IMR-90 (cell line): ENCODE data around the gene IL1F10. TPM values are rescaled to one million over a fixed set of nuclear protein-coding genes. Genes with fewer than 3 reads are reported as not detected.

Experiments
- ATAC-seq: fragments of 200-7000 bp; cut with Tn5 transposase; 2 replicates; pipeline ENCODE4 v1.9.1; 2020; ENCODE audit warnings: low read depth, mild to moderate bottlenecking, moderate library complexity
- BruUV-seq: library from RNA; stranded (reverse); fragments of 400-500 nt; replicated peaks from 2 replicates; lab custom pipeline; 2021; lab: Mats Ljungman, UMichigan
- CTCF ChIA-PET: fragments of 300-600 bp; formaldehyde crosslinking; extraction: SDS; loops from one replicate; lab custom pipeline; 2021; ENCODE audit warnings: antibody characterized with exemption; lab: Yijun Ruan, JAX
- POLR2A ChIA-PET: fragments of 300-600 bp; sonication (Branson Sonifier 250); formaldehyde crosslinking; loops from one replicate; lab custom pipeline; 2022; ENCODE audit warnings: antibody characterized with exemption; ENCODE audit not compliant: unreplicated experiment; lab: Charles Lee
- DNase-seq: peaks from one replicate; pipeline ENCODE4 v3.0.0; 2013
- H2AFZ ChIP-seq: replicated peaks from 2 replicates; pipeline ENCODE3; 2013; ENCODE audit warnings: low read length, mild to moderate bottlenecking; ENCODE audit not compliant: poor library complexity
- H2AK5ac ChIP-seq: 2 replicates; pipeline ENCODE4 v1.6.1; 2013; ENCODE audit warnings: low read depth, low read length, inconsistent platforms
- H2AK9ac ChIP-seq: replicated peaks from 2 replicates; pipeline ENCODE3; 2013; ENCODE audit warnings: mild to moderate bottlenecking, low read depth, low read length, moderate library complexity; ENCODE audit not compliant: poor library complexity
- H2BK120ac ChIP-seq: 2 replicates; pipeline ENCODE4 v1.6.1; 2013; ENCODE audit warnings: low read depth, low read length, inconsistent platforms
- H2BK15ac ChIP-seq: 3 replicates; pipeline ENCODE4 v1.6.1; 2013; ENCODE audit warnings: low read depth, low read length, inconsistent platforms
- H2BK20ac ChIP-seq: 2 replicates; pipeline ENCODE4 v1.6.1; 2013; ENCODE audit warnings: low read depth, mild to moderate bottlenecking, inconsistent platforms, low read length, moderate library complexity
- H2BK5ac ChIP-seq: 2 replicates; pipeline ENCODE4 v1.6.1; 2013; ENCODE audit warnings: mild to moderate bottlenecking, low read depth, low read length, inconsistent platforms; ENCODE audit not compliant: poor library complexity, severe bottlenecking
- H3K14ac ChIP-seq: replicated peaks from 2 replicates; pipeline ENCODE4 v1.6.1; 2013; ENCODE audit warnings: low read depth, low read length, inconsistent platforms
- H3K18ac ChIP-seq: 2 replicates; pipeline ENCODE4 v1.6.1; 2013; ENCODE audit warnings: low read depth, low read length, control low read depth
- H3K23ac ChIP-seq: 2 replicates; pipeline ENCODE4 v1.6.1; 2013; ENCODE audit warnings: low read depth, low read length, inconsistent platforms
- H3K27ac ChIP-seq: 2 replicates; pipeline ENCODE4 v1.5.1; 2013; ENCODE audit warnings: mild to moderate bottlenecking, control low read depth, low read length; ENCODE audit not compliant: insufficient read depth
- H3K27me3 ChIP-seq: 2 replicates; pipeline ENCODE4 v1.6.1; 2013; ENCODE audit warnings: low read length; ENCODE audit not compliant: control insufficient read depth, insufficient read depth
- H3K36me3 ChIP-seq: 2 replicates; pipeline ENCODE4 v1.6.1; 2013; ENCODE audit warnings: low read length, mixed read lengths; ENCODE audit not compliant: control insufficient read depth, insufficient read depth
- H3K4ac ChIP-seq: 2 replicates; pipeline ENCODE4 v1.6.1; 2013; ENCODE audit warnings: low read depth, low read length, inconsistent platforms
- H3K4me1 ChIP-seq: 2 replicates; pipeline ENCODE4 v1.6.1; 2013; ENCODE audit warnings: low read length, mixed read lengths; ENCODE audit not compliant: control insufficient read depth, insufficient read depth
- H3K4me2 ChIP-seq: 2 replicates; pipeline ENCODE4 v1.6.1; 2013; ENCODE audit warnings: low read depth, mild to moderate bottlenecking, control low read depth, low read length, moderate library complexity
- H3K4me3 ChIP-seq: 2 replicates; pipeline ENCODE4 v1.5.1; 2013; ENCODE audit warnings: low read depth, mild to moderate bottlenecking, control low read depth, low read length, moderate library complexity; ENCODE audit not compliant: insufficient read depth
- H3K56ac ChIP-seq: 2 replicates; pipeline ENCODE4 v1.6.1; 2013; ENCODE audit warnings: low read length, inconsistent platforms; ENCODE audit not compliant: insufficient read depth; ENCODE audit errors: extremely low read depth
- H3K79me1 ChIP-seq, 2 experiments: 2 replicates each; pipeline ENCODE4 v1.6.1; 2013; ENCODE audit warnings: low read length in 2 of 2, inconsistent platforms in 1 of 2, low read depth in 1 of 2
- H3K9ac ChIP-seq: 2 replicates; pipeline ENCODE4 v1.6.1; 2013; ENCODE audit warnings: low read depth, low read length, control low read depth
- H3K9me1 ChIP-seq: 2 replicates; pipeline ENCODE4 v1.6.1; 2013; ENCODE audit warnings: low read length, inconsistent platforms; ENCODE audit not compliant: insufficient read depth
- H3K9me3 ChIP-seq: 2 replicates; pipeline ENCODE4 v1.6.1; 2013; ENCODE audit warnings: low read length; ENCODE audit not compliant: control insufficient read depth, insufficient read depth
- H4K20me1 ChIP-seq: 2 replicates; pipeline ENCODE4 v1.6.1; 2013; ENCODE audit warnings: low read length, inconsistent platforms; ENCODE audit not compliant: insufficient read depth
- H4K5ac ChIP-seq: 2 replicates; pipeline ENCODE4 v1.6.1; 2013; ENCODE audit warnings: mild to moderate bottlenecking, low read depth, low read length, control low read depth
- H4K8ac ChIP-seq, 2 experiments: 2 replicates each; pipeline ENCODE4 v1.6.1; 2013; ENCODE audit warnings: low read depth in 2 of 2, low read length in 2 of 2, control low read depth in 1 of 2, inconsistent platforms in 1 of 2
- H4K91ac ChIP-seq: 2 replicates; pipeline ENCODE4 v1.6.1; 2013; ENCODE audit warnings: low read depth, low read length, inconsistent platforms; ENCODE audit not compliant: insufficient read depth
- MXI1 ChIP-seq: IDR thresholded peaks from 2 replicates; pipeline ENCODE4 v1.6.1; 2012; ENCODE audit warnings: low read depth, mild to moderate bottlenecking, low read length, moderate library complexity, borderline replicate concordance
- NFE2L2 ChIP-seq: fragments of 150-350 bp; IDR thresholded peaks from 2 replicates; pipeline ENCODE4 v1.6.1; 2016; ENCODE audit warnings: low read depth, mild to moderate bottlenecking, low read length
- RCOR1 ChIP-seq: IDR thresholded peaks from 2 replicates; pipeline ENCODE4 v1.6.1; 2012; ENCODE audit warnings: mild to moderate bottlenecking, low read length, improper control_type of control experiment; ENCODE audit not compliant: insufficient replicate concordance
- WGBS, 2 experiments: methylation state at CpG; one replicate each; pipeline versions ENCODE4 v1.1.5 to v1.1.7; 2013; ENCODE audit warnings: missing lambda C conversion rate in 2 of 2; ENCODE audit not compliant: insufficient read length in 1 of 2; ENCODE audit errors: extremely low coverage in 2 of 2; 5-methylcytosine and 5-hydroxymethylcytosine counted together
- dilution Hi-C: fragments of 300-500 bp; cut with HindIII; formaldehyde crosslinking; loops from one replicate; pipeline ENCODE4 v1.14.3; 2018; ENCODE audit warnings: low sequenced_read_pairs; ENCODE audit not compliant: unreplicated experiment
- in situ Hi-C: fragments of 300-500 bp; cut with MboI; formaldehyde crosslinking; loops from 3 replicates; pipeline ENCODE4 v1.14.3; 2019; ENCODE audit warnings: low sequenced_read_pairs, inconsistent platforms, mixed read lengths
- intact Hi-C: fragments of 100-400 bp; cut with micrococcal nuclease; formaldehyde crosslinking; loops from 2 replicates; pipeline ENCODE4 v1.10.0; 2022
- polyA plus RNA-seq, 3 experiments: library from polyadenylated mRNA; depleted of rRNA; stranded (reverse); fragments of >200 nt; gene quantifications; 2 replicates each; pipeline ENCODE4 v1.2.3, GENCODE V29; 2012; ENCODE audit warnings: low replicate concordance in 1 of 3
- total RNA-seq: library from RNA; depleted of rRNA; stranded (reverse); fragments of >200 nt; gene quantifications from 2 replicates; pipeline ENCODE4 v1.2.3, GENCODE V29; 2012
- TF ChIP-seq, protein P1 (sequence below): fragments of 150-350 bp; IDR thresholded peaks from 2 replicates; pipeline ENCODE4 v1.6.1; 2017; ENCODE audit warnings: mild to moderate bottlenecking, antibody characterized with exemption, low read length, low read depth

The IL1F10 gene
- total and polyA plus RNA-seq, 2 of the 4 experiments (the other 2 are of a cell fraction) = not detected

DNA sequence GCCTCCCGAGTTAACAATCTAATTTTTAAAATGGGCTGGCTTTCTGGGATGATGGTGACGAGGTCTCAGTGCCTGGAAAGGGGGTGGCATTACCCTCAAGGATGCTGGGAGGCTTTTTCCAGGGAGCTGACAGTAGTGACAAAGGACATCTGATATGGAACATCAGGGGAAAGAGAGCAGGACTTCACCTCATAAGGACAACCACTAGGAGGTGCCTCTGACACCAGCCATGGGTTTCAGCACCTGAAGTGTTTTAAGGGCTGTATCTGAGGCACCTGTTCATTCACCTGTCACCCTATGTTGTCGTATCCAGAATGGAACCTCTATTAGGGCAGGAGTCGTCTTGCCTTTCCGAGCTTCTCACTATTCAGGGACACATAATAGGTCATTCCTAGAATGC is 25.9 kb upstream of the IL1F10 start:
- Histone ChIP-seq H2AK5ac (no peak overlapping the region), H3K4me3 (no peak overlapping the region), H3K36me3 (no peaks in the 10 kb centered on the region), H3K27me3 (peaks cover 8% of the 10 kb centered on the region), H3K4me1 (no peaks in the 10 kb centered on the region), H3K4ac (no peak overlapping the region), H2BK120ac (no peak overlapping the region), H3K56ac (no peak overlapping the region), H3K9me3 (no peaks in the 10 kb centered on the region), H3K9me1 (no peaks in the 10 kb centered on the region), H4K91ac (no peak overlapping the region), H2BK5ac (no peak overlapping the region), H3K79me1 (no peaks in the 10 kb centered on the region), H4K8ac (no peak overlapping the region), H2AK9ac (no peak overlapping the region), H3K18ac (no peak overlapping the region), H3K23ac (no peak overlapping the region), H3K14ac (no peak overlapping the region), H3K9ac (no peak overlapping the region), H3K27ac (no peak overlapping the region), H2BK15ac (no peak overlapping the region), H4K5ac (no peak overlapping the region), H4K20me1 (no peaks in the 10 kb centered on the region), H2AFZ (no peak overlapping the region), H3K4me2 (no peak overlapping the region), H2BK20ac (no peak overlapping the region)
- dilution Hi-C loops = no loop called here
- CTCF ChIA-PET = no interaction called here
- intact Hi-C loops = no loop called here
- no peak for TF ChIP-seq NFE2L2
- no peak for TF ChIP-seq MXI1
- TF ChIP-seq, protein P1, sequence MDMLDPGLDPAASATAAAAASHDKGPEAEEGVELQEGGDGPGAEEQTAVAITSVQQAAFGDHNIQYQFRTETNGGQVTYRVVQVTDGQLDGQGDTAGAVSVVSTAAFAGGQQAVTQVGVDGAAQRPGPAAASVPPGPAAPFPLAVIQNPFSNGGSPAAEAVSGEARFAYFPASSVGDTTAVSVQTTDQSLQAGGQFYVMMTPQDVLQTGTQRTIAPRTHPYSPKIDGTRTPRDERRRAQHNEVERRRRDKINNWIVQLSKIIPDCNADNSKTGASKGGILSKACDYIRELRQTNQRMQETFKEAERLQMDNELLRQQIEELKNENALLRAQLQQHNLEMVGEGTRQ = no peak
- TF ChIP-seq RCOR1 = no peak
- ATAC-seq = no peak
- DNase-seq = no peak
- POLR2A ChIA-PET = no interaction called here
- WGBS, 2 experiments = no CpG with 5 or more reads among the region's 5 CpGs
- no TSS peak for BruUV-seq
- in situ Hi-C loops = no loop called here
